Osteoblast (primary cell): Measurements from ENCODE around the gene HBG1. TPM values are rescaled to one million over a fixed set of nuclear protein-coding genes. Genes with fewer than 3 reads are reported as not detected.
A peak's percentile ranks its signal among the peaks of the same experiment; 100 is the strongest.

Source experiments
- DNase-seq: peaks from one replicate; pipeline ENCODE4 v3.0.0; 2011; ENCODE audit warnings: low spot score, mixed read lengths; ENCODE audit not compliant: insufficient read length; ENCODE audit errors: missing footprints
- H2AFZ ChIP-seq: 2 replicates; pipeline ENCODE4 v1.6.0; 2011; ENCODE audit warnings: mild to moderate bottlenecking, low read length
- H3K27ac ChIP-seq: 2 replicates; pipeline ENCODE4 v1.5.1; 2011; ENCODE audit warnings: mild to moderate bottlenecking, low read depth, low read length, moderate library complexity
- H3K27me3 ChIP-seq: 2 replicates; pipeline ENCODE4 v1.6.0; 2012; ENCODE audit warnings: mild to moderate bottlenecking, control low read depth, inconsistent platforms, low read length, moderate library complexity; ENCODE audit not compliant: insufficient read depth
- H3K36me3 ChIP-seq: 2 replicates; pipeline ENCODE4 v1.5.1; 2011; ENCODE audit warnings: mild to moderate bottlenecking, low read length, control low read depth, moderate library complexity; ENCODE audit not compliant: insufficient read depth
- H3K4me1 ChIP-seq: 2 replicates; pipeline ENCODE4 v1.5.1; 2011; ENCODE audit warnings: mild to moderate bottlenecking, low read length, control low read depth, moderate library complexity; ENCODE audit not compliant: insufficient read depth
- H3K4me2 ChIP-seq: 2 replicates; pipeline ENCODE4 v1.6.0; 2011; ENCODE audit warnings: mild to moderate bottlenecking, low read length; ENCODE audit not compliant: insufficient read depth
- H3K4me3 ChIP-seq: fragments of 200-600 bp; sonication (generic); 3 replicates; pipeline ENCODE4 v1.5.1; 2012; ENCODE audit warnings: mild to moderate bottlenecking, low read length, inconsistent platforms; ENCODE audit not compliant: insufficient read depth
- H3K79me2 ChIP-seq: 2 replicates; pipeline ENCODE4 v1.6.0; 2012; ENCODE audit warnings: mild to moderate bottlenecking, low read length, control low read depth, inconsistent platforms; ENCODE audit not compliant: insufficient read depth
- H3K9me3 ChIP-seq: 2 replicates; pipeline ENCODE4 v1.5.1; 2011; ENCODE audit warnings: low read depth, low read length, control low read depth
- H4K20me1 ChIP-seq: 2 replicates; pipeline ENCODE4 v1.6.0; 2012; ENCODE audit warnings: mild to moderate bottlenecking, low read length, control low read depth; ENCODE audit not compliant: insufficient read depth
- total RNA-seq: library from RNA; depleted of rRNA; stranded (reverse); fragments of >200 nt; gene quantifications from 2 replicates; pipeline ENCODE4 v1.2.3, GENCODE V29; 2012
- TF ChIP-seq, protein P1 (sequence below): IDR thresholded peaks from 2 replicates; pipeline ENCODE4 v1.5.1; 2011; ENCODE audit warnings: mild to moderate bottlenecking, low read depth, low read length, moderate library complexity; ENCODE audit errors: extremely low read depth

The HBG1 gene
- total RNA-seq, 1 donor: not detected

DNA sequence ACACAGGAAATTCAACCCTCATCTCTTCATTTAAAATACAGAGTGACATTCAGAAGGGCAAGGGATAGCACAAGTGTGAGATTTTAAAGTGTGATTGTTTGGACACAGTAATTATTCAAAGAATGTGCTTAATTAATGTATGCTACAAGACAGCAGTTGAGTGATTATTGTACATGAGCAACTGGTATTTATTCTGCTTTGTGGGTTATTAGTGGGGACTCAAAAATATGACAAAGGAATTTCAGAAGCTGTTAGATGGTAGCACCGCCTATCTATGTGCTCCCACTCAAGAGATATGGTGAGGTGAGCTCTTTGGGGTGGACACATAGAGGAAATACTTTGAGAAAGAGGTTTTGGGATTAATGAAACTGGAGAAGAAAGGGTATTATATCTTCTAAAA lies 9.6 kb downstream of the HBG1 start:
- H2AFZ ChIP-seq: no peak overlapping the region
- no peak overlapping the region for H3K27ac ChIP-seq
- H3K79me2 ChIP-seq: no peaks in the 10 kb centered on the region
- no peaks in the 10 kb centered on the region for H3K36me3 ChIP-seq
- TF ChIP-seq, protein P1, sequence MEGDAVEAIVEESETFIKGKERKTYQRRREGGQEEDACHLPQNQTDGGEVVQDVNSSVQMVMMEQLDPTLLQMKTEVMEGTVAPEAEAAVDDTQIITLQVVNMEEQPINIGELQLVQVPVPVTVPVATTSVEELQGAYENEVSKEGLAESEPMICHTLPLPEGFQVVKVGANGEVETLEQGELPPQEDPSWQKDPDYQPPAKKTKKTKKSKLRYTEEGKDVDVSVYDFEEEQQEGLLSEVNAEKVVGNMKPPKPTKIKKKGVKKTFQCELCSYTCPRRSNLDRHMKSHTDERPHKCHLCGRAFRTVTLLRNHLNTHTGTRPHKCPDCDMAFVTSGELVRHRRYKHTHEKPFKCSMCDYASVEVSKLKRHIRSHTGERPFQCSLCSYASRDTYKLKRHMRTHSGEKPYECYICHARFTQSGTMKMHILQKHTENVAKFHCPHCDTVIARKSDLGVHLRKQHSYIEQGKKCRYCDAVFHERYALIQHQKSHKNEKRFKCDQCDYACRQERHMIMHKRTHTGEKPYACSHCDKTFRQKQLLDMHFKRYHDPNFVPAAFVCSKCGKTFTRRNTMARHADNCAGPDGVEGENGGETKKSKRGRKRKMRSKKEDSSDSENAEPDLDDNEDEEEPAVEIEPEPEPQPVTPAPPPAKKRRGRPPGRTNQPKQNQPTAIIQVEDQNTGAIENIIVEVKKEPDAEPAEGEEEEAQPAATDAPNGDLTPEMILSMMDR: no peak
- H3K9me3 ChIP-seq: no peaks in the 10 kb centered on the region
- peak; percentile 65 for DNase-seq
- no peaks in the 10 kb centered on the region for H3K27me3 ChIP-seq
- H3K4me1 ChIP-seq: peaks cover 2% of the 10 kb centered on the region
- H3K4me2 ChIP-seq: no peak overlapping the region
- no peaks in the 10 kb centered on the region for H4K20me1 ChIP-seq
- H3K4me3 ChIP-seq: no peak overlapping the region

DNA sequence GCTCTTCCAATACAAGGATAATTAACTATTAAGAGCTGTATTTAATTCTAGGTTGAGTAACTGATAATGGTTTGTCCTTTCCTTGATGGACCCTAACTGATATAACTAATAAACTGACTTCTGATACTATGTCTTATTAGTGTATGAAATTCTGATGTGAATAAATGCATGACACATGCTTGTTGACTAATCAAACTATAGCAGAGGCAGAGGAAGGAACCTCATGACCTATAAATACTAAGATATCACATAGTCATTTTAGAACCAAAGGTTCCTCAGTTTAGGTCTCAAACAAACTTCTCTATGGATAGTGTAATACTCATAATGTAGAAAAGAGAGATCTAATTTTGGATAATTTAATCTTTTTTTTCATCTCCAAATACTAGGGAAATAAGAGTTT lies 10.6 kb downstream of the HBG1 start:
- no peak overlapping the region for H3K27ac ChIP-seq
- no peaks in the 10 kb centered on the region for H3K27me3 ChIP-seq
- DNase-seq: no peak
- H3K4me2 ChIP-seq: no peak overlapping the region
- H3K79me2 ChIP-seq: no peaks in the 10 kb centered on the region
- no peaks in the 10 kb centered on the region for H3K36me3 ChIP-seq
- no peak overlapping the region for H2AFZ ChIP-seq
- H3K4me3 ChIP-seq: no peak overlapping the region
- H4K20me1 ChIP-seq: no peaks in the 10 kb centered on the region
- TF ChIP-seq, protein P1: no peak
- H3K9me3 ChIP-seq: no peaks in the 10 kb centered on the region
- peaks cover 2% of the 10 kb centered on the region for H3K4me1 ChIP-seq

DNA sequence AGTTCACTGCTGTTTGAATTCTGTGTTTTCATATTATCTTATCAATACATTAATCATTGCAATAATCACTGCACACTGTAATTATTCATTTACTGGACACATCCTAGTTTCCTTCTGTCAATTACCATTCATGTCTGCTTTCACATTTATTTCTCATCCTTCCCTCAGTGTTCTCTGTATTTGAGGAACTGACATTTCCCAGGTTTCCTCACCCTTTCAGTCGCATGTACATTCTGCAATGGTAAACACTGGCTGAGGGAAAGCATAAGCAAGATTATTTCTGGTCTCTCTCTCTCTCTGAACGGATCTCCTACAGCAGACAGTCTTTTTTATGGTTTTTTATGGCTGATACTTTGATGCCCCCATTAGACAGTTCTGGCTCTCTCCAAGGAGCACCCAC lies 11.2 kb downstream of the HBG1 start:
- Histone ChIP-seq H3K9me3 (no peaks in the 10 kb centered on the region), H3K79me2 (no peaks in the 10 kb centered on the region), H3K4me3 (no peak overlapping the region), H3K27me3 (no peaks in the 10 kb centered on the region), H3K4me2 (no peak overlapping the region), H4K20me1 (no peaks in the 10 kb centered on the region), H2AFZ (peak overlapping the region; percentile 5), H3K4me1 (peaks cover 2% of the 10 kb centered on the region), H3K36me3 (no peaks in the 10 kb centered on the region), H3K27ac (no peak overlapping the region)
- TF ChIP-seq, protein P1: no peak
- DNase-seq: no peak

DNA sequence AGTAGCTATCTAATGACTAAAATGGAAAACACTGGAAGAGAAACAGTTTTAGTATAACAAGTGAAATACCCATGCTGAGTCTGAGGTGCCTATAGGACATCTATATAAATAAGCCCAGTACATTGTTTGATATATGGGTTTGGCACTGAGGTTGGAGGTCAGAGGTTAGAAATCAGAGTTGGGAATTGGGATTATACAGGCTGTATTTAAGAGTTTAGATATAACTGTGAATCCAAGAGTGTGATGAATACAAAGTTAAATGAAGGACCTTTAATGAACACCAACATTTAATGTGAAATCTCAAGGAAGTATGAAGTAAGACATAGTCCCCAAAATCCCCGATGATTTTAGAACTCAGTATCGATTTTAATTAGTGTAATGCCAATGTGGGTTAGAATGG lies 12.2 kb downstream of the HBG1 start:
- no peaks in the 10 kb centered on the region for H3K9me3 ChIP-seq
- H2AFZ ChIP-seq: no peak overlapping the region
- TF ChIP-seq, protein P1: no peak

More for the DNA sequence above, 12.2 kb downstream of the HBG1 start:
- H3K4me3 ChIP-seq: no peak overlapping the region
- no peaks in the 10 kb centered on the region for H3K36me3 ChIP-seq
- no peak for DNase-seq
- peaks cover 2% of the 10 kb centered on the region for H3K4me1 ChIP-seq
- no peak overlapping the region for H3K4me2 ChIP-seq
- no peaks in the 10 kb centered on the region for H3K27me3 ChIP-seq
- H3K79me2 ChIP-seq: no peaks in the 10 kb centered on the region
- no peak overlapping the region for H3K27ac ChIP-seq
- H4K20me1 ChIP-seq: no peaks in the 10 kb centered on the region
